Calu3 (cell line): ENCODE results near the gene NHERF1. TPM values are rescaled to one million over a fixed set of nuclear protein-coding genes. Genes with fewer than 3 reads are reported as not detected.

ENCODE experiments used
- BruUV-seq: library from RNA; stranded (reverse); fragments of 400-500 nt; replicated peaks from 2 replicates; lab custom pipeline; 2021; lab: Mats Ljungman, UMichigan
- CTCF ChIA-PET: fragments of 300-600 bp; sonication (Branson Sonifier 250); formaldehyde crosslinking; loops from one replicate; lab custom pipeline; 2022; ENCODE audit warnings: antibody characterized with exemption; lab: Charles Lee
- DNase-seq: peaks from one replicate; pipeline ENCODE4 v3.0.0; 2022
- H3K27ac Mint-ChIP-seq: one replicate; pipeline ENCODE4 v1.8.0; 2022; ENCODE audit warnings: mixed read lengths; ENCODE audit not compliant: unreplicated experiment
- H3K27me3 Mint-ChIP-seq: one replicate; pipeline ENCODE4 v1.8.0; 2022; ENCODE audit warnings: mixed read lengths; ENCODE audit not compliant: unreplicated experiment
- H3K36me3 Mint-ChIP-seq: one replicate; pipeline ENCODE4 v1.8.0; 2022; ENCODE audit warnings: mild to moderate bottlenecking, moderate library complexity, mixed read lengths; ENCODE audit not compliant: insufficient read depth, unreplicated experiment
- H3K4me1 Mint-ChIP-seq: one replicate; pipeline ENCODE4 v1.8.0; 2022; ENCODE audit warnings: mild to moderate bottlenecking, low read depth, mixed read lengths; ENCODE audit not compliant: unreplicated experiment
- H3K4me3 Mint-ChIP-seq: one replicate; pipeline ENCODE4 v1.8.0; 2022; ENCODE audit warnings: mild to moderate bottlenecking, low read depth, moderate library complexity, mixed read lengths; ENCODE audit not compliant: unreplicated experiment
- H3K9me3 Mint-ChIP-seq: one replicate; pipeline ENCODE4 v1.8.0; 2022; ENCODE audit warnings: low read depth, mixed read lengths; ENCODE audit not compliant: unreplicated experiment
- intact Hi-C: fragments of 100-400 bp; cut with micrococcal nuclease; formaldehyde crosslinking; loops from one replicate; pipeline ENCODE4 v1.10.0; 2022; ENCODE audit not compliant: unreplicated experiment
- total RNA-seq: library from RNA; stranded (reverse); gene quantifications from 2 replicates; pipeline ENCODE4 v1.2.3, GENCODE V29; 2022
- TF ChIP-seq, protein P1 (sequence below): fragments of 200-600 bp; IDR thresholded peaks from one replicate; pipeline ENCODE4 v1.8.0; 2022; ENCODE audit warnings: antibody characterized with exemption; ENCODE audit not compliant: unreplicated experiment

The NHERF1 gene
- total RNA-seq, 1 experiment from 2014 or later = 114 TPM

DNA sequence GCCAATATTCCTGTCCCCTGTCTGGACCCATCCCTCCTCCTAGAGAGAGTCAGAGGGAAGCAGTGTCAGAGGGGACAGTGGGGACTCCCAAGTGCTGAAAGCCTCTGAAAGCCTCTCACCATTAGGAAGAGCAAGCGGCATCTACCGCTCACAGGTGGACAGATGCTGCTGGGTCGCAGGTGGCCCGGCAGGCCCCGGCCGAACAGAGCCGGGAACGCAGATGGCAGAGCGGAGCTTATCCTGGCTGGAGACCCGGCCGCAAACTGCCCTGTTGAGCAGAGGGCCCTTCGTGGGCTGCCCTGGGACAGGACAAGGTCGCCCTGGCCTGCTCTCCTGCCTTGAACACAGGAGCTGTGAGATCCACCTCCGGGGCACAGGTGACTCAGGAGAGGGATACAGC lies 50.7 kb downstream of the NHERF1 start:
- H3K36me3 Mint-ChIP-seq = peaks cover 5% of the 10 kb centered on the region
- H3K4me3 Mint-ChIP-seq = no peak overlapping the region
- no peaks in the 10 kb centered on the region for H3K4me1 Mint-ChIP-seq
- DNase-seq = no peak
- H3K9me3 Mint-ChIP-seq = no peaks in the 10 kb centered on the region
- intact Hi-C loops = no loop called here
- no peaks in the 10 kb centered on the region for H3K27me3 Mint-ChIP-seq
- BruUV-seq = no TSS peak
- TF ChIP-seq, protein P1, sequence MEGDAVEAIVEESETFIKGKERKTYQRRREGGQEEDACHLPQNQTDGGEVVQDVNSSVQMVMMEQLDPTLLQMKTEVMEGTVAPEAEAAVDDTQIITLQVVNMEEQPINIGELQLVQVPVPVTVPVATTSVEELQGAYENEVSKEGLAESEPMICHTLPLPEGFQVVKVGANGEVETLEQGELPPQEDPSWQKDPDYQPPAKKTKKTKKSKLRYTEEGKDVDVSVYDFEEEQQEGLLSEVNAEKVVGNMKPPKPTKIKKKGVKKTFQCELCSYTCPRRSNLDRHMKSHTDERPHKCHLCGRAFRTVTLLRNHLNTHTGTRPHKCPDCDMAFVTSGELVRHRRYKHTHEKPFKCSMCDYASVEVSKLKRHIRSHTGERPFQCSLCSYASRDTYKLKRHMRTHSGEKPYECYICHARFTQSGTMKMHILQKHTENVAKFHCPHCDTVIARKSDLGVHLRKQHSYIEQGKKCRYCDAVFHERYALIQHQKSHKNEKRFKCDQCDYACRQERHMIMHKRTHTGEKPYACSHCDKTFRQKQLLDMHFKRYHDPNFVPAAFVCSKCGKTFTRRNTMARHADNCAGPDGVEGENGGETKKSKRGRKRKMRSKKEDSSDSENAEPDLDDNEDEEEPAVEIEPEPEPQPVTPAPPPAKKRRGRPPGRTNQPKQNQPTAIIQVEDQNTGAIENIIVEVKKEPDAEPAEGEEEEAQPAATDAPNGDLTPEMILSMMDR = no peak
- no peak overlapping the region for H3K27ac Mint-ChIP-seq
- CTCF ChIA-PET = no interaction called here

DNA sequence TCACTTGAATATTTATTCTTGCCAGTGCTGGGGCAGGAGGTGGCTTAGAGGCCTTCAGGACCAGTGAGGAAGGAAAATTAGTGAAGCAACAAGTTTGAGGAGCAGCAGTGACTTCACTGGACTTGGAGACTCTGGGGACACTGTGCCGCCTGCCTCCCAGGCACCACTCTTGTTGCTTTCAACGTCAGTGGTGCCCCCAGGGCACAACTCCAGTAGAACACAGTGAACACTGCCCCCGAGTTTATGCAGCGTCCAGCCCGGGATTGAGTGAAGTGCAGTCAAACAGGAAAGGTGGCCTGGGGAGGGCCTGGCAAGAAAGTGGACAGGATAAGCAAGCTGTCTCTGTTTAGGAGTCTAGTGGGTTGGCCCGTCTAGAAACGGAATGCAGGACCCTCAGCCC lies 52.1 kb downstream of the NHERF1 start:
- H3K9me3 Mint-ChIP-seq = no peaks in the 10 kb centered on the region
- no peaks in the 10 kb centered on the region for H3K4me1 Mint-ChIP-seq
- no TSS peak for BruUV-seq
- H3K36me3 Mint-ChIP-seq = peaks cover 5% of the 10 kb centered on the region
- TF ChIP-seq, protein P1 = no peak
- H3K27ac Mint-ChIP-seq = no peak overlapping the region
- no peak overlapping the region for H3K4me3 Mint-ChIP-seq
- no peak for DNase-seq
- CTCF ChIA-PET = no interaction called here
- intact Hi-C loops = no loop called here
- H3K27me3 Mint-ChIP-seq = no peaks in the 10 kb centered on the region

DNA sequence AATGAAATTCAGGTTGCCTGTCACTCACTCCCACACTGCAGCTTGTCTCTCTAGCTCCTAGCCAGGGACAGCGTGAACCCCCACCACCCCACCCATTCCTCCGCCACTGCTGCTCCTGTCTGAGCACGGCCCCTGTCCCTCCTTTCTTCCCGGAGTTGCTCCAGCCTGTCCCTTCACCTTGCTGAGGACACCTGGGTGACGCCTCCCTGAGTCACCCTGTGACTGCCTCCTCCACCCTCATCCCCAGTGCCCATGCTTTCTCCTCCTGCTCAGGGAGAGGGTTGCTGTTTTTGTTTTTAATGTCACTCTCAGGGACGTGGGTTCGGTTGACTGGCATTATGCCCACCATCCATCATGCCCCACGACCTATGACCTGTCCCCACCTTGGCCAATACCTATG lies 53.5 kb downstream of the NHERF1 start:
- TF ChIP-seq, protein P1 = no peak
- Mint-ChIP-seq H3K9me3 (no peaks in the 10 kb centered on the region), H3K4me1 (no peaks in the 10 kb centered on the region), H3K4me3 (no peak overlapping the region), H3K27me3 (no peaks in the 10 kb centered on the region), H3K27ac (no peak overlapping the region), H3K36me3 (peaks cover 9% of the 10 kb centered on the region)
- DNase-seq = no peak
- BruUV-seq = no TSS peak
- intact Hi-C loops = no loop called here
- CTCF ChIA-PET = no interaction called here

DNA sequence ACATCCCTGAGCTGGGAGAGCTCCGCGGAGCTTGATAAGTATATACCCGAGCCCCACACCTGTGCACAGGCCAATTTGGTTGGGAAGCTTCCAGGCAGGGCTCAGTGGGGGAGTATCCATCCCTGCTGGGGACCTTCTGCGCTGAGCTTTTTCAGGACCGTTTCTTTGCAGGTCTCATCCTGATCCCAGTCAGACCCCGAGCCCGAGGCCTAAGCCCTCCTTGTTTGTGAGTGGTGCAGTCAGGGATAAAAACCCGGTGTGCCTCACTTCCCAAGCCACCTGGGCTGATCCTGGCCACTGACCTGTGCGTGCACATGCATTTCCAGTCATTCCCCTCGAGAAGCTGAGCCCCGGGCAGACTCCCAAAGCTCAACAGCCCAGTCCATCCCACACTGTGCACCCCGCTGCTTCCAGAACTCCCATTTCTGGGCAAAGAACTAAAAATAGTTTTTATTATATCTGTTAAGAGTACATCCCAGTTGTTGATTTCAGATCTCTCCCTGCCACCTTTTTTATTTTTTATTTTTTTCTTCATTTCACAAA lies 55.0 kb downstream of the NHERF1 start:
- intact Hi-C loops = no loop called here
- TF ChIP-seq, protein P1 = no peak
- no TSS peak for BruUV-seq
- H3K27me3 Mint-ChIP-seq = no peaks in the 10 kb centered on the region
- H3K4me1 Mint-ChIP-seq = no peaks in the 10 kb centered on the region
- H3K9me3 Mint-ChIP-seq = no peaks in the 10 kb centered on the region
- CTCF ChIA-PET = interaction anchor here (0.9 kb wide), 1 partner anchor 9 kb away, joined by 3 read pairs; no protein-coding TSS in a partner anchor
- DNase-seq = no peak
- no peak overlapping the region for H3K4me3 Mint-ChIP-seq
- H3K36me3 Mint-ChIP-seq = peaks cover 9% of the 10 kb centered on the region
- no peak overlapping the region for H3K27ac Mint-ChIP-seq
